ENCODE results near the gene MYH14. TPM values are rescaled to one million over a fixed set of nuclear protein-coding genes. Genes with fewer than 3 reads are reported as not detected.

The MYH14 gene
- total RNA-seq, 4 donors from 2014 or later, result 8.0 to 12.8 (median 10.3) TPM

DNA sequence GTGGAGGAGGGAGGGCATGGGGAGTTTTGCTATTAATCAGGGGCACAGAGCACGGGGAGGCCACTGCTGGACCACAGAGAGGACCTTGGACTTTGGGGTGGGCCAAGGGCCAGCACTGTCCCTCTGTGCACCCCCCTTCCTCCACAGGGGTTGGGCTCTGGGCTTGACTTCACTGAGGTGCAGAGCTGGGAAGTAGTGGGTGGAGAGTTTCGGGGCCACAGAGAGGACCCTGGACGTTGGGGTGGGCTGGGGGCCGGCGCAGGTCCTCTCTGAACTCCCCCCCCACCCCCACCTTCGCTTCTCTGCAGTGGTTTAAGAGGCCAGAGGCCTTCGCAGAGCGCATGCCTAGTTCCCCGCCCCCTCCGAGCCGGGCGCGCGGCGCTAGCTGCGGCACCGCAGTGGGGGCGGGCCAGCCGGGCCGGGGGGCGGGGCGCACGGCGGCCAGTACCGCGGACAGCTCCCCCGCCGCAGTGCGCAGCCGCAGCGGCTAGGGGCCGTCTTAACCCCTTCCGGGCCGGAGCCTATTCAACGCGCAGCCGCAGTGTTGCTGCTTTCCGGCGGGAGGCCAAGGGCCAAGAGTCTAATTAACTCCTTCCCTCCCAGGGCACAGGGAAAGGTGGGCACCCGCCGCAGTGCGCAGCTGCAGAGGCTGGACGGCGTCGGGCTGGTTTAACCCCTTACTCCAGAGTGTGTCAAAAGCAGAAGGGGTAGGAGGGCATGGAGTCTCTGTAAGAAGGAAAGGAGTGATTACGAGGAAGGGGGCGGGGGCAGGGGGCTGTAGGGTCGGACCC, 122.1 kb downstream of the MYH14 start:
- DNase-seq (ENCODE audit: low spot score) (no peak), ATAC-seq (ENCODE audit: low FRiP score) (no peak)
- TF ChIP-seq, protein P1, sequence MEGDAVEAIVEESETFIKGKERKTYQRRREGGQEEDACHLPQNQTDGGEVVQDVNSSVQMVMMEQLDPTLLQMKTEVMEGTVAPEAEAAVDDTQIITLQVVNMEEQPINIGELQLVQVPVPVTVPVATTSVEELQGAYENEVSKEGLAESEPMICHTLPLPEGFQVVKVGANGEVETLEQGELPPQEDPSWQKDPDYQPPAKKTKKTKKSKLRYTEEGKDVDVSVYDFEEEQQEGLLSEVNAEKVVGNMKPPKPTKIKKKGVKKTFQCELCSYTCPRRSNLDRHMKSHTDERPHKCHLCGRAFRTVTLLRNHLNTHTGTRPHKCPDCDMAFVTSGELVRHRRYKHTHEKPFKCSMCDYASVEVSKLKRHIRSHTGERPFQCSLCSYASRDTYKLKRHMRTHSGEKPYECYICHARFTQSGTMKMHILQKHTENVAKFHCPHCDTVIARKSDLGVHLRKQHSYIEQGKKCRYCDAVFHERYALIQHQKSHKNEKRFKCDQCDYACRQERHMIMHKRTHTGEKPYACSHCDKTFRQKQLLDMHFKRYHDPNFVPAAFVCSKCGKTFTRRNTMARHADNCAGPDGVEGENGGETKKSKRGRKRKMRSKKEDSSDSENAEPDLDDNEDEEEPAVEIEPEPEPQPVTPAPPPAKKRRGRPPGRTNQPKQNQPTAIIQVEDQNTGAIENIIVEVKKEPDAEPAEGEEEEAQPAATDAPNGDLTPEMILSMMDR (IDR thresholded peaks at IDR 0.05), result no peak

DNA sequence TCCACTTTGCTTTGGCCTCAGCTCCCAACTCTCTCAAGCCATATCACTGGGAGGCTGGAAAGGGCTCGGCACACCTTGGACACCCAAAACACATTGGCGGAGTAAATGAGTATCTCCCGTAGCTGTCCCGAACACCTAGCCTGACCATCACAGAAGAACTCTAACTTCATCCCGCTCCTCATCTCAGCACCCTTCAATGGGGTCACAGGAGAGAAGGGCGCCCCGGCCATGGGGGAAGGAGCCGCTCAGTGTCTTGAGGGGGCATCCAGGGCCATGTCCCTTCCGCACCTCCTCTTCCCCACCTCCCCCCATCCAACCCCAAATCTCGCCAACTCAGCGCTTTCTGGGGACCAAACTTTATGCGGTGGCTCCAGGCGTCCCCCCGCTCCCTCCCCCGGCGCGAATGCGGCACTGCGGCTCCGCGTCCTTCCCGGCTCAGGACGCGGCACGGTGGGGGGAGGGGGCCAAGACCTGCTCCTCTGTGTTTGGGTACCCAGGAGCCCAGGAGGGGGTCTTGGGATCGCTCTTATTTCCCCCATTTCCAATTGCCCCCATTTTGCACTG, 122.8 kb downstream of the MYH14 start:
- no peak for ATAC-seq (ENCODE audit: low FRiP score)
- no peak for DNase-seq (ENCODE audit: low spot score)
- TF ChIP-seq, protein P1 (IDR thresholded peaks at IDR 0.05), result no peak

DNA sequence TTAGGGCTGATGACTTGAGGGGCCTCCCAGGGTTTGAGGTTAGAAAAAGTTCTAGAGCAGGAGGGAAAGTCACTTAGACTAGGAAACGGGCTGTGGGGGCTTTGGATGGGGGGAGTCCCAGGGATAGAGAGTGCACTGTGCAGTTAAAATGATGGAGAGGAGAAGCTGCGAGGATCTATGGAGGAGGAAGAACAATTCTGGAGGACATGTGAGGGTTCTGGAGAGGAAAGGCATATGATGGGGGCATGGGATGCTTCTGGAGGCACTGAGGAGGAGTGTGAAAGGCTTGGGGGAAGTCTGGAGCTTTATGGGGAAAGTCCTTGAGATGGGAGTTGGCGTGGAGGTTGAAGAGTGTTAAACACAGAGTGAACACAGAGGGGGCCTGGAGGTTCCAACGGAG, 123.6 kb downstream of the MYH14 start:
- ATAC-seq (ENCODE audit: low FRiP score), result no peak
- DNase-seq (ENCODE audit: low spot score), result no peak

DNA sequence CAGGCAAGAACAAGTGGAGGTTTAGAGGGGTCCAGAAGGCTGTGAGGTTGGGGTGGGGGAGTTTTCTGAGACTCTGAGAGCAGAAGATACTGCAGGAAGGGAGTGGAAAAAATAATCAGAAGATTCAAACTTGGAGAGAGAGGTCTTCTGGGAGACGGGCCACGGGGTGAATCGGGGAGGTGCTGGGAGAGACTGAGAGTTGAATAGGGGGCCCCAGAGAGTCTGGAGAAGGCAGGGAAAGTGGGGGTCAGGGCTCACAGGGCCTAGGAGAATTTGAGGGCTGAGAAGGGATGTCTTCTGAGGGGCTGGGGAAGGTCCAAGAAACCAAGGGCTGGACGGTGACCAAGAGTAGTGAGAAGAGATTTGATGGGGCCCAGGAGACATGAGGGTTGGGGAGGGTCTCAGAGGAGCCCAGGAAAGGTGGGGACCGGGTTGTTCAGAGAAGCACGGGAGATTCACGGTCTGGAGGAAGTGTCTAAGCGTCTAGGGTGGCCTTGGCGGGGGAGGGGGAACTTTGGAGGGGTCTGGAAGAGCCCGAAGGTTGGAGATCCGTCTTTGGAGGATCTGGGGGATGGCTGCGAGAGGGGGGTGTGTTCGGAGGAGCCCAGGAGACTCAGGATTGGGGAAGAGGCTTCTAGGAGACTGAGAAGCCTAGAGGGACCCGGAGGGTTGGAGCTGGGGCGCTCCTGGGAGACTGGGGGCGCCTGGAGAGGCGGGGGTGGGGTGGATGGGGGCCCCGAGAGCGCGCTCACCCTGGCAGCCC, 124.2 kb downstream of the MYH14 start:
- TF ChIP-seq, protein P1 (IDR thresholded peaks at IDR 0.05), result no peak
- DNase-seq (ENCODE audit: low spot score) (no peak), ATAC-seq (ENCODE audit: low FRiP score) (no peak)

More for the DNA sequence above, 123.6 kb downstream of the MYH14 start:
- TF ChIP-seq, protein P1 (IDR thresholded peaks at IDR 0.05), result no peak

DNA sequence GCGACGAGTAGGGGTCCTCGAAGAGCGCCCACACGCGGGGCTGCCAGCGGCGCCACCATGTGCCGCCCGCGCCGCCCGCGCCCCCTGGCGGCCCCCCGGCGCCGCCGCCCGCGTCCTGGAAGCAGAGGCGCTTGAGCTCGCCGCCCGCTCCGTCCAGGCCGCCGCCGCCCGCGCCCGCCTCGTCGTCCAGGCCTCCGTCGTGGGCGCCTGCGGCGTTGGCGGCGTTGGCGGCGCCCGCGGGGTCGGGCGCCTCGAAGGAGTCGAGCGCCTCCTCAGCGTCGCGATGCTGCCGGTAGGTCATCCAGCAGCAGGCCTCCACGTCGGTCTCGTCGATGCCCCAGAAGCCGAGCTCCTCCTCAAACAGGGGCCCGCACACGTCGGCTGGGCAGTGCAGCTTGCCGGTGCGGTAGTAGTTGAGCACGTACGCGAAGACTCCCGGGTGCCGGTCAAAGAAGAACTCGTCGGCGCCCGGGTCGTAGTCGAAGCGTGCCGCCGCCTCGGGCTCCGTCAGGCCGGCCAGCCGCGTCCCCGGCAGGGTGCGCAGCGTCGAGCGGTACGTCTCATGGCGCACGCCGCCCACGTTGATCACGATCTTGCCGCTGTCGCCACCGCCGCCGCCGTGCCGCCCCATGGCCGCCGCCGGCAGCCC, 124.9 kb downstream of the MYH14 start:
- DNase-seq (ENCODE audit: low spot score), result no peak
- TF ChIP-seq, protein P1 (IDR thresholded peaks at IDR 0.05), result no peak
- no peak for ATAC-seq (ENCODE audit: low FRiP score)

DNA sequence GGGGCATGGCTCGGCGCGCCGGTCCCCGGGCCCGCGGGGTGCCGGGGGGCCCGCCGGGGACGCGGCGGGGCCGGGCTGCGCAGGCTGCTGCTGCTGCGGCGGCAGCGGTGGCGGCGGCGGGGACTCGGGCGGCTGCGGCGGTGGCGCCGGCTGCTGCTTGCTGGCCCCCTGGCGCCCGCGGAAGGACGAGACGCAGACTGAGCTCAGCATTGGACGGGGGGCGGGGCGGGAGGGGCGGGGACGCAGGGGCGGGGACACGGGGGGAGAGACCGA, 125.4 kb downstream of the MYH14 start:
- no peak for ATAC-seq (ENCODE audit: low FRiP score)
- DNase-seq (ENCODE audit: low spot score), result no peak
- TF ChIP-seq, protein P1 (IDR thresholded peaks at IDR 0.05), result no peak

All from omental fat pad (tissue), 4 donors.